Measurements from ENCODE around the gene PLAAT5.
"Not testable (repeated sequence)": the region's sequence is repeated elsewhere in the genome, so short reads cannot be mapped to it uniquely, and the experiment has no call there.

The PLAAT5 gene, protein sequence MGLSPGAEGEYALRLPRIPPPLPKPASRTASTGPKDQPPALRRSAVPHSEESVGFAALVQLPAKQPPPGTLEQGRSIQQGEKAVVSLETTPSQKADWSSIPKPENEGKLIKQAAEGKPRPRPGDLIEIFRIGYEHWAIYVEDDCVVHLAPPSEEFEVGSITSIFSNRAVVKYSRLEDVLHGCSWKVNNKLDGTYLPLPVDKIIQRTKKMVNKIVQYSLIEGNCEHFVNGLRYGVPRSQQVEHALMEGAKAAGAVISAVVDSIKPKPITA

DNA sequence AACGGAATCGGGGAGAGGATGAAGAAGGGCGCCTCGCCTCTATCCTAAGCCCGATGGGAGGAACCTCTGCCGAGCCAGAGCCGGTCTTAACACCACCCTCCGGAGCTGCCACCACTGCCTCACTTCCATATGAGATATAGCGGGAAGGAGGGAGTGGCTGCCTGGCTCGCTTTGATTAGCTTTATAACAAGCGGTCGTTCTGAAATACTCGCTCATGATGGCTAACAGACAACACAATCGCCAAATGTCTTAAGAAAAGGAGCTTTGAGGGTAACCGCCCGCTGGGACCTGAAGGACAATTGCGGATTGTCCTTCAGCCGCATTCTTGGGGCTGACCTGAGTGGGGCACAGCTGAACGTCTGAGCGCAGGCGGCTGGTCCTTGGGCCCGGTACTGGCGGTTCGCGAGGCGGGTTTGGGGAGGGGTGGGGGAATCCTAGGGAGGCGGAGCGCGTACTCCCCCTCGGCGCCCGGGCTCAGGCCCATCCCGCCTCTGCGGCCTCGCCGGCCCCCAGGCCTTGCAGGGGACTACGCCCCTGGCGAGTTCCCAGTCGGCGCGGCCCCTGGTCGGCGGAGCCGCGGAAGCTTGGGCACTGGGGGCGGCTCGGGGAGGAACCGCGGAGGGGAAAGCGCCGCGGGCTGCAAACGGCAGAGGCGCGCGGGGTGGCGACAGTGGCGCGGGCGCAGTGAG lies at the start of gene PLAAT5:
Gene PLAAT5 (minus strand): TSS at position 617 of the 689 bp plus-strand sequence. CDS start 133 bp downstream, at position 484.
- DNase-seq (ENCODE audit: low read depth in 2 of 2) = no peak

DNA sequence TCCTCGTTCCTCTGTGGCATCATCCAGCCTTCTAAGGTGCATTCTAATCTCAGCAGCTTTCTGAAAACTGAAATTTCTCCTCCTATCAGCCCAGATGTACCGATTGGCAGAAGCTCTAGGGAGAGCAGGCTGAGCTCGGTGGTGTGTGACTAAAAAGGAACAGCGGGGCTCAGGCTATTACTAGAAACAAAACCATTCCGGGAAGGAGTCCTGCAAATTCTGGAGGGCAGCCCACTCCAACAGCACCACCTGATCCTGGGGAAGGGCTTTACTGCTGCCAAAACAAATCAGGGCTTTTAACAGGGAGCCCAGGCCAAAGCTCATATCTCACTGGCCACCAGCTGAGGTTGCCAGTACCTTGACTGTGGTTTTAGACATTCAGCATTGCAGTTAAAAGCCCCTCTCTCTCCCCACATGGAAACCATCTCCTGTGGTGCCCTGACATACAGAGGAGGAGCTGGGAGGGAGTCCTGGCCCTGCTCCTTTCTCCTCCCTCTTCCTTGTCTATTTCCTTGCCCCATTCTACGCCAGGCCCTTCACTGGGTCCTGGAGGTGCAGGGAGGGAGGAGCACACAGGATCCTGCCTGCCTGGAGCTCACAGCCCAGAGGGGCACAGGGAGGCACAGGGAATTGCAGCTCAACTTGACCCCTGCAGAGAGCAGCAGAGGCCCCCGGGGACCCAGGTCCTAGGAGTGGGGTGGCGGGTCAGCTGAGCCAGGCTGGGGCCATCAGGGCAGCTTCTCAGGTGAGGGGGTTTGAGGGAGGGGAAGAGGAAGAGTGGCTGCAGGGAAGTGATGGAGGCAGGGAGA lies 46.5 kb upstream of the PLAAT5 start:
- no peak for DNase-seq (ENCODE audit: low read depth in 2 of 2)

GRCh38 chr11:63536669-63537292 lies 45.8 kb upstream of the PLAAT5 start, which contains the start of gene PLAAT4:
PLAAT4 (plus strand) TSS chr11:63536808; CDS start chr11:63536869, 61 bp downstream.
- no peak for DNase-seq (ENCODE audit: low read depth in 2 of 2)

DNA sequence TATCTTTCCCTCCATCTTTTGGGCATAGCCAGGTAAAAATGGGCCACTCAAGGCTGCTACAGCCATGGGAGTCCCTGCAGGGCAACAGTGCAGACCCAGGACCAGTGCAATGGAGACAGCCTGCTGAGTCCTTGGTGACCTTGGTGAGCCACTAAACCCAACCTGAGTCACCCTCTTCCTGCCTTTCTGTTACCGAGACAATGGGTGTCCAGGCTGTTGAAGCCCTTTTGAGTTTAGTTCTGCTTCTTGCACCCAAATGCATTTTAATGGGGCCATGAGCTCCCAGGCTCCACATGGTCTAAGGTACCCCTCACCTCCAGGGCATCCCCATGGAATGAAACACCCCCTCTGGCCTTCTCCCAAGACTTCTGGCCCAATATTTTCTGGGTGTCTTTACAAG lies 44.8 kb upstream of the PLAAT5 start:
- no peak for DNase-seq (ENCODE audit: low read depth in 2 of 2)

DNA sequence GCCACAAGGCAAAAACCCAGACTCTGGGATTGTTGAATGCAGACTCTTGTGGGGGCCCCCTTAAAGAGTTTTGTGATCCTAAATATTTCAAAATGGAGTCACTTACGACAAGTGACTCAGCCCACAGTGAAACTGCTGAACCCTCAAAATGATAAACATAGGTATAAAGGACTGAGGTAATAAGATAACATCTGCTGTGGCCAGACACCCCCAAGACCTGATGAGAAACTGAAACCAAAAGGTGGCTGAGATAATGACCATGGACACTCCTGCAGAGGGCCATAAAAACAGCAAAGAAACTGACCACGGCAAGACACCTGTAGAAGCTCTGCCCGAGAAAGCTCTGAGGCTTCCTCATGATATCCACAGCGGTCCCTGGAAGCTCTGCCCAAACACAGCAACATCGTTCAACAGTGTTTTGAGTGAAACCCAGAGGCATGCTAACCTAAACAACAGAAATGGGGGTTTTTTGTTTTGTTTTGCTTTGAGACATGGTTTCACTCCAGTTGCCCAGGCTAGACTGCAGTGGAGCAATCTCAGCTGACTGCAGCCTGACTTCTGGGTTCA lies 44.0 kb upstream of the PLAAT5 start:
- DNase-seq (ENCODE audit: low read depth in 2 of 2) = no peak

DNA sequence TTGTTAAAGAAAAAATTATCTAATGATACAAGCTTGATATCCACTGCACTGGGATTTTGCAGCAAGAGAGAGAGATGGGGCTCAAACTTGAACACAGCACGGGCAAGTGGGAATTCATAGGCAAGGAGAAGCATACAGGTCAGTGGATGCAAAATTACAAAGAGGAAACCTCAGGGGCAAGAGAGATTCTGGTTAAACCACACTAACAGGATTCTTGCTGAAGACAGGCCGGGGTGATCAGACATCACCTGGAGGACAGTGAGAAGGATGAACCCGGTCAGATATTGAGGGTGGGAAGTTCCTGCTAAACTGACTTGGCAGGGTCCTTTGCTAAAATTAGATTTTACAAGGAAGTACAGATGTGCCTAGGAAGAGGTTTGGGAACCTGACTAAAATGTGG lies 43.1 kb upstream of the PLAAT5 start:
- no peak for DNase-seq (ENCODE audit: low read depth in 2 of 2)

DNA sequence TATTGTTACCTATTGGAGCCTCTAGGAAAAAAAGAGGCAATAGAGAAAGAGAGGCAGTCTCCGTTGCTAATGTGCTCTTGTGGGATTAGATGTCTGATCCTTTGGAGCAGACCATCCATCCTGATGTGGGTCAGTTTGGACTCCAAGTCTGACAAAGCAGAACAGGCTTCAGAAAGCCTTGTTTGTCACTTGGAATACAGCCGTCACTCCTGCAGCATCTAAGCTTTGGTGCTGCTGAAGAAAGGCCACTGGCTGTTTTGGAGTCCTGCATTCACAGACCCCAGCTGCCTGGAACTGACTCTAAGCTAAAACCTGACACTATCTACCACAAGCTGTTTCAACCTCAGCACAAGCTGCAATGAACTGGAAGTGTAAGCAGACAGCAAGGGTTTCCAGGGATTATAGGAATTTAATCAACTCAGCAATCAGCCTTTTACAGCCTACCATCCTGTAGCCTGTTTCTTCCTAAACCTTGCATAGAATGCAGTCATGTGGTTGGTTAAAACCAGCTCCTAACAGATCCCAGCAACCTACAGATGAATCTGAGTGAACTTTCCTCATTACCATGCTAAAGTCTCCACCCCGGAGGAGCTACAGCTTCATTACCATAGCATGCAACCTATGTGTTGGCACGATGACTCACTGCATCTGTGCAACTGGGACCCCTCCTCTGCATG lies 42.0 kb upstream of the PLAAT5 start:
- no peak for DNase-seq (ENCODE audit: low read depth in 2 of 2)

- no peak for DNase-seq (ENCODE audit: low read depth in 2 of 2)
These were observed 41.1 kb upstream of the PLAAT5 start for GRCh38 chr11:63532117-63532516.

DNA sequence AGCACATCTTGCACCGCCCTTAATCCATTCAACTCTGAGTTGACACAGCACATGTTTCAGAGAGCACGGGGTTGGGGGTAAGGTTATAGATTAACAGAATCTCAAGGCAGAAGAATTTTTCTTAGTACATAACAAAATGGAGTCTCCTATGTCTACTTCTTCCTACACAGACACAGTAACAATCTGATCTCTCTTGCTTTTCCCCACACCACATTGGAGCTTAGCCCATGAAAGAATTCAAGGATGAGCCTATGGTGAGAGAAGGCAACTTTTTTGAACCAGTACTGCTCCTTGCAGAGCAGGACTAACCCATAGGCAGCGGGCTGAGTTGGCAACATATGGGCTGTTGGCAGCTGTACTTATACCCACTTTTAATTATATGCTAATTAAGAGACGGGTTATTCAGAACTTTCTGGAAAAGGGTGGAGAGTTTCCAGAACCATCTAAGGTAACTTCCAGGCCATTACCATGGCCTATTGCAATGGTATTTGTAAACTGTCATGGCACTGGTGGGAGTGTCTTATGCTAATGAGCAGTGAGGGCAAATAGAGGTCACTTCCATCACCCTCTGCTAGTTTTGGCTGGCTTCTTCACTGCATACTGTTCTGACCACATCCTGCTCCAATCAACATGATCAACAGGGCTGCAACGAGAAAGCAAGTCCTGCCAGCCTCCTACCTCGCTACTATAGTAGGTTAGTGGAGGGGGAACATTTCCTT lies 40.3 kb upstream of the PLAAT5 start:
- DNase-seq (ENCODE audit: low read depth in 2 of 2) = not testable (repeated sequence)

GRCh38 chr11:63530021-63530420 lies 39.1 kb upstream of the PLAAT5 start:
- no peak for DNase-seq (ENCODE audit: low read depth in 2 of 2)

DNA sequence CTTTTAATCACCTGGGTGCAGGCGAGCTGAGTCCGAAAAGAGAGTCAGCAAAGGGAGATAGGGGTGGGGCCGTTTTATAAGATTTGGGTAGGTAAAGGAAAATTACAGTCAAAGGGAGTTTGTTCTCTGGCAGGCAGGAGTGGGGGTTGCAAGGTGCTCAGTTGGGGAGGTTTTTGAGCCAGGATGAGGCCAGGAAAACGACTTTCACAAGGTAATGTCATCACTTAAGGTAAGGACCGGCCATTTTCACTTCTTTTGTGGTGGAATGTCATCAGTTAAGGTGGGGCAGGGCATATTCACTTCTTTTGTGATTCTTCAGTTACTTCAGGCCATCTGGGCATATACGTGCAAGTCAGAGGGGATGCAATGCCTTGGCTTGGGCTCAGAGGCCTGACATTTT lies 38.4 kb upstream of the PLAAT5 start:
- DNase-seq (ENCODE audit: low read depth in 2 of 2) = not testable (repeated sequence)

GRCh38 chr11:63528729-63529278 lies 37.8 kb upstream of the PLAAT5 start:
- DNase-seq (ENCODE audit: low read depth in 2 of 2) = not testable (repeated sequence)

- not testable (repeated sequence) for DNase-seq (ENCODE audit: low read depth in 2 of 2)
These were observed 37.2 kb upstream of the PLAAT5 start for GRCh38 chr11:63528156-63528555.

DNA sequence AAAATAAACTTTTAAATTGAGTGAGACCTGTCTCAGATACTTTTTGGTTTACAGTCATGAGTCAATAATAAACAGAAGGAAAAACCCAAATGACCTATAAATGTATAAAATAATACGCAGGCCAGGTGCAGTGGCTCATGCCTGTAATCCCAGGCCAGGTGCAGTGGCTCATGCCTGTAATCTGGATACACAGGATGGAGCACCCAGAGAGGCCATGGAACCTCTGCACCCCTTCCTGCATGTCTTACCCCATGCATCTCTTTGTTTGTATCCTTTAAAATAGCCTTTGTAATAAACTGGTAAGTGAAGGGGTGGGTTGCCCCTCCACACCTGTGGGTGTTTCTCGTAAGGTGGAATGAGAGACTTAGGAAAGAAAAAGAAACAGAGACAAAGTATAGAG lies 36.7 kb upstream of the PLAAT5 start:
- no peak for DNase-seq (ENCODE audit: low read depth in 2 of 2)

- no peak for DNase-seq (ENCODE audit: low read depth in 2 of 2)
These were observed 32.2 kb upstream of the PLAAT5 start for GRCh38 chr11:63523151-63523550.

- no peak for DNase-seq (ENCODE audit: low read depth in 2 of 2)
These were observed 30.9 kb upstream of the PLAAT5 start for GRCh38 chr11:63521896-63522295.

DNA sequence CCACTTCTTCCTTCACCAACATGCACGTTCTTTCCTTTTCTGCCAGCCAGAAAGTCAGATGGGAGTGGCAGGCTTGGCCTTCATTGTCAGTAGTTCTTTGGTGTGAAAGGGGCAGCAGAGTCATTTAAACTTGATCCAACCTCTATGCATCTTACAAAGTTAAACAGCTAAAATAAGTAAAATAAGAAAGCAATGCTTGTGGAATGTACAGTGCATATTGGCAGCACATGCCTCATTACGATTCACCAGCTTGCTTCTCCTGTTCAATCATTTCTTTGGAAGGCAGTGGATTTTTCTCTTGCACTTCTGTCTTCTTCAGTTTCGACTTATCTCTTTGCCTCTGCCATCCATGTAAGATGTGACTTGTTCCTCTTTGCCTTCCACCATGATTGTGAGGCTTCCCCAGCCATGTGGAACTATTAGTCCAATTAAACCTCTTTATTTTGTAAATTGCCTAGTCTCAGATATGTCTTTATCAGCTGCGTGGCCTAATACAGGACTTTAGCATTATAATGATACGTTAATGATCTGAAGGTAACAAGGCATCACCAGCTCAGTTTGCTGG lies 29.7 kb upstream of the PLAAT5 start:
- no peak for DNase-seq (ENCODE audit: low read depth in 2 of 2)

DNA sequence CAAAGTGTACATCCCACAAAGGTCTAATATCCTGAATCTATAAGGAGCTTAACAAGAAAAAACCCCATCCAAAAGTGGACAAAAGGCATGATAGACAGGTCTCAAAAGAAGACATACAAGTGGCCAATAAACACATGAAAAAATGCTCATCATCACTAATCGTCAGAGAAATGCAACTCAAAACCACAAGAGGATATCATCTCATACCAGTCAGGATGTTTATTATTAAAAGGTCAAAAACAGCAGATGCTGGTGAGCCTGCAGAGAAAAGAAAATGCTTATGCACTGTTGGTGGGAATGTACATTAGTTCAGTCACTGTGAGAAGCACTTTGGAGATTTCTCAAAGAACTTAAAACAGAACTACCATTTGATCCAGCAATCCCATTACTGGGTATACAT lies 27.6 kb upstream of the PLAAT5 start:
- no peak for DNase-seq (ENCODE audit: low read depth in 2 of 2)

DNA sequence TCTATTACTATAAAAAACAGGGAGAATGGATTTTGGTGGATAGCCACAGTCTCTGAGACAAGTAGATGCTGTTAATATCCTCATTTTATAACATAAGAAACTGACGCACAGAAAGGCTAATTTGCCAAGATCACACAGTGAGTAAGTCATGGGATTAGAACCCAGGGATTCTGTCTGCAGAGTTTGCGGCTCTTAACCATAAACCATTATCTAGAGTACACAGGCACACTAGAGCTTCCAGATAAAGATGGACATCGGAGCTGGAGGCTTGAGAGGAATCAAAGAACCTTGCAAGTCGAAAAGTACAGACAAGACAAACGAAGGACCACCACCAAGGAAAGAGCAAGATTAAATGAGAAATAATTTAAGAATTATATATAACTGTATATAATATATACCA lies 26.2 kb upstream of the PLAAT5 start:
- no peak for DNase-seq (ENCODE audit: low read depth in 2 of 2)

DNA sequence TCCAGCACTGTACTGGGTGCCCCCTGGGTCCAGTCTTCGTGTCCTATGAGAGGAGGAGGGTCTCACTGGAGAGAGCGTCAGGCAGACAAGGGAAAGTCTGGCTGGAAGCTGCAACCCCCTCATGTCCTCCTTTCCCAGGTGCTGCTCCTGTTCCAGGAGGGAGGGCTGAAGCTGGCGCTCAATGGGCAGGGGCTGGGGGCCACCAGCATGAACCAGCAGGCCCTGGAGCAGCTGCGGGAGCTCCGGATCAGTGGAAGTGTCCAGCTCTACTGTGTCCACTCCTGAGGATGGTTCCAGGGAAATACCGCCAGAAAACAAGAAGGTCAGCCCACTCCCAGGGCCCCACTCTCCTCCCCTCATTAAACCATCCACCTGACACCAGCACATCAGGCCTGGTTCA lies 25.1 kb upstream of the PLAAT5 start:
- DNase-seq (ENCODE audit: low read depth in 2 of 2) = no peak
